ENCODE data around the gene PLEKHA8. TPM values are rescaled to one million over a fixed set of nuclear protein-coding genes. Genes with fewer than 3 reads are reported as not detected.

Gene PLEKHA8
- total and polyA plus RNA-seq, 3 experiments from 2014 or later, result 3.7 to 10.0 (median 9.0) TPM

GRCh38 chr7:30026229-30027064 lies 1.8 kb upstream of the PLEKHA8 start, which contains the start of gene FKBP14:
FKBP14 (minus strand) TSS chr7:30026702; CDS start chr7:30026508, 194 bp downstream.
- Mint-ChIP-seq H3K36me3 (peaks cover 0 to 22% (median 0%) of the 10 kb centered on the region in 3 donors), H3K9me3 (no peaks in the 10 kb centered on the region), H3K4me1 (peaks cover 31 to 44% (median 42%) of the 10 kb centered on the region in 3 donors), H3K27ac (peak within 1 kb of the TSS; percentile 78 to 97 (median 92)), H3K4me3 (peak within 1 kb of the TSS in 3 of 7 donors; percentile 95 to 99 (median 96)), H3K27me3 (no peaks in the 10 kb centered on the region)
- H3K4me3 ChIP-seq (ENCODE audit: low read length), result peak within 1 kb of the TSS; percentile 92
- DNase-seq, result peak; percentile 84 to 94 (median 89)
- no peaks in the 10 kb centered on the region for H3K36me3 ChIP-seq (ENCODE audit: insufficient read depth, low read length)
- no peaks in the 10 kb centered on the region for H3K27me3 ChIP-seq (ENCODE audit: insufficient read depth, low read length, poor library complexity, severe bottlenecking)
- peak within 1 kb of the TSS; percentile 72 for H3K27ac ChIP-seq (ENCODE audit: low read depth, low read length)
- H3K4me1 ChIP-seq (ENCODE audit: insufficient read depth, low read length), result peaks cover 25% of the 10 kb centered on the region
- no peaks in the 10 kb centered on the region for H3K9me3 ChIP-seq (ENCODE audit: low read length)
- ChIA-PET POLR2A (interaction anchor here (1.8 kb wide), 1 partner anchor 109 kb away, joined by 7 read pairs; the partner anchor contains the start of gene MTURN), CTCF (no interaction called here)

- no peaks in the 10 kb centered on the region for H3K9me3 ChIP-seq (ENCODE audit: low read length)
- ChIA-PET CTCF (interaction anchor here (1.8 kb wide), 1 partner anchor 35 kb away, joined by 7 read pairs; no protein-coding TSS in a partner anchor), POLR2A (interaction anchor here (1.8 kb wide), 1 partner anchor 108 kb away, joined by 7 read pairs; the partner anchor contains the start of gene MTURN)
- peaks cover 31 to 44% (median 42%) of the 10 kb centered on the region in 3 donors for H3K4me1 Mint-ChIP-seq
- peak overlapping the region; percentile 92 for H3K4me3 ChIP-seq (ENCODE audit: low read length)
- H3K36me3 Mint-ChIP-seq, result peaks cover 0 to 22% (median 0%) of the 10 kb centered on the region in 3 donors
- H3K27me3 ChIP-seq (ENCODE audit: insufficient read depth, low read length, poor library complexity, severe bottlenecking), result no peaks in the 10 kb centered on the region
- DNase-seq, result peak; percentile 1 to 62 (median 45)
- H3K4me3 Mint-ChIP-seq, result peak overlapping the region in 3 of 7 donors; percentile 95 to 99 (median 96)
- peaks cover 25% of the 10 kb centered on the region for H3K4me1 ChIP-seq (ENCODE audit: insufficient read depth, low read length)
- peak overlapping the region; percentile 72 for H3K27ac ChIP-seq (ENCODE audit: low read depth, low read length)
- no peaks in the 10 kb centered on the region for H3K27me3 Mint-ChIP-seq
- no peaks in the 10 kb centered on the region for H3K9me3 Mint-ChIP-seq
- peak overlapping the region; percentile 78 to 97 (median 92) for H3K27ac Mint-ChIP-seq
- H3K36me3 ChIP-seq (ENCODE audit: insufficient read depth, low read length), result no peaks in the 10 kb centered on the region
Measured at GRCh38 chr7:30027065-30027456, 1.2 kb upstream of the PLEKHA8 start.

GRCh38 chr7:30027740-30028215 lies 434 bp upstream of the PLEKHA8 start:
- Histone ChIP-seq H3K9me3 (ENCODE audit: low read length) (no peaks in the 10 kb centered on the region), H3K27ac (ENCODE audit: low read depth, low read length) (peak overlapping the region; percentile 72), H3K27me3 (ENCODE audit: insufficient read depth, low read length, poor library complexity, severe bottlenecking) (no peaks in the 10 kb centered on the region), H3K4me1 (ENCODE audit: insufficient read depth, low read length) (peaks cover 25% of the 10 kb centered on the region), H3K36me3 (ENCODE audit: insufficient read depth, low read length) (no peaks in the 10 kb centered on the region), H3K4me3 (ENCODE audit: low read length) (peak overlapping the region; percentile 92)
- Mint-ChIP-seq H3K9me3 (no peaks in the 10 kb centered on the region), H3K4me3 (peak overlapping the region in 3 of 7 donors; percentile 95 to 99 (median 96)), H3K27ac (peak overlapping the region; percentile 78 to 97 (median 92)), H3K36me3 (peaks cover 0 to 22% (median 0%) of the 10 kb centered on the region in 3 donors), H3K27me3 (no peaks in the 10 kb centered on the region), H3K4me1 (peaks cover 32 to 48% (median 47%) of the 10 kb centered on the region in 3 donors)
- no peak for DNase-seq
- ChIA-PET POLR2A (interaction anchor here (0.7 to 1.8 kb wide), 2 partner anchors 108 to 318 kb away, joined by 3 to 7 read pairs; partner anchors contain the start of gene MTURN), CTCF (interaction anchor here (1.8 kb wide), 1 partner anchor 34 kb away, joined by 7 read pairs; no protein-coding TSS in a partner anchor)

- no peaks in the 10 kb centered on the region for H3K27me3 Mint-ChIP-seq
- H3K9me3 ChIP-seq (ENCODE audit: low read length), result no peaks in the 10 kb centered on the region
- ChIA-PET CTCF (interaction anchor here (1.3 to 1.8 kb wide), 4 partner anchors 10 to 33 kb away, joined by 3 to 7 read pairs (median 4); no protein-coding TSS in a partner anchor), POLR2A (interaction anchor here (0.9 kb wide), 1 partner anchor 41 kb away, joined by 4 read pairs; no protein-coding TSS in a partner anchor)
- H3K36me3 Mint-ChIP-seq, result peaks cover 0 to 22% (median 2%) of the 10 kb centered on the region in 3 donors
- H3K4me3 Mint-ChIP-seq, result no peak overlapping the region
- H3K4me3 ChIP-seq (ENCODE audit: low read length), result peak overlapping the region; percentile 92
- H3K27ac ChIP-seq (ENCODE audit: low read depth, low read length), result peak overlapping the region; percentile 72
- no peaks in the 10 kb centered on the region for H3K9me3 Mint-ChIP-seq
- DNase-seq, result peak in 4 of 5 donors; percentile 23 to 53 (median 39)
- peaks cover 27 to 37% (median 37%) of the 10 kb centered on the region in 3 donors for H3K4me1 Mint-ChIP-seq
- H3K27ac Mint-ChIP-seq, result peak overlapping the region in 5 of 8 donors; percentile 83 to 92 (median 89)
- H3K27me3 ChIP-seq (ENCODE audit: insufficient read depth, low read length, poor library complexity, severe bottlenecking), result no peaks in the 10 kb centered on the region
- peaks cover 25% of the 10 kb centered on the region for H3K4me1 ChIP-seq (ENCODE audit: insufficient read depth, low read length)
- no peaks in the 10 kb centered on the region for H3K36me3 ChIP-seq (ENCODE audit: insufficient read depth, low read length)
Measured at GRCh38 chr7:30028749-30029635, 780 bp downstream of the PLEKHA8 start.

GRCh38 chr7:30029696-30030095 lies 1.5 kb downstream of the PLEKHA8 start:
- Mint-ChIP-seq H3K9me3 (no peaks in the 10 kb centered on the region), H3K27me3 (no peaks in the 10 kb centered on the region), H3K27ac (peak overlapping the region in 4 of 8 donors; percentile 83 to 92 (median 90)), H3K4me1 (peaks cover 25 to 34% (median 31%) of the 10 kb centered on the region in 3 donors), H3K36me3 (peaks cover 0 to 24% (median 2%) of the 10 kb centered on the region in 3 donors), H3K4me3 (no peak overlapping the region)
- peak in 1 of 5 donors; percentile 17 for DNase-seq
- peaks cover 25% of the 10 kb centered on the region for H3K4me1 ChIP-seq (ENCODE audit: insufficient read depth, low read length)
- peak overlapping the region; percentile 92 for H3K4me3 ChIP-seq (ENCODE audit: low read length)
- CTCF ChIA-PET, result interaction anchor here (1.1 to 1.7 kb wide), 4 partner anchors 9 to 32 kb away, joined by 3 to 4 read pairs (median 3); no protein-coding TSS in a partner anchor
- no peaks in the 10 kb centered on the region for H3K27me3 ChIP-seq (ENCODE audit: insufficient read depth, low read length, poor library complexity, severe bottlenecking)
- H3K27ac ChIP-seq (ENCODE audit: low read depth, low read length), result no peak overlapping the region
- H3K36me3 ChIP-seq (ENCODE audit: insufficient read depth, low read length), result no peaks in the 10 kb centered on the region
- POLR2A ChIA-PET, result interaction anchor here (0.9 kb wide), 1 partner anchor 42 kb away, joined by 4 read pairs; no protein-coding TSS in a partner anchor
- no peaks in the 10 kb centered on the region for H3K9me3 ChIP-seq (ENCODE audit: low read length)

- Histone ChIP-seq H3K27ac (ENCODE audit: low read depth, low read length) (no peak overlapping the region), H3K36me3 (ENCODE audit: insufficient read depth, low read length) (no peaks in the 10 kb centered on the region), H3K4me3 (ENCODE audit: low read length) (no peak overlapping the region), H3K9me3 (ENCODE audit: low read length) (no peaks in the 10 kb centered on the region), H3K27me3 (ENCODE audit: insufficient read depth, low read length, poor library complexity, severe bottlenecking) (no peaks in the 10 kb centered on the region), H3K4me1 (ENCODE audit: insufficient read depth, low read length) (peaks cover 12% of the 10 kb centered on the region)
- H3K27me3 Mint-ChIP-seq, result no peaks in the 10 kb centered on the region
- no peaks in the 10 kb centered on the region for H3K9me3 Mint-ChIP-seq
- peaks cover 7 to 13% (median 11%) of the 10 kb centered on the region in 3 donors for H3K4me1 Mint-ChIP-seq
- ChIA-PET CTCF (no interaction called here), POLR2A (interaction anchor here (0.7 kb wide), 1 partner anchor 8 kb away, joined by 4 read pairs; no protein-coding TSS in a partner anchor)
- H3K36me3 Mint-ChIP-seq, result peaks cover 0 to 11% (median 2%) of the 10 kb centered on the region in 3 donors
- DNase-seq, result no peak
- H3K4me3 Mint-ChIP-seq, result peak overlapping the region in 1 of 7 donors; percentile 51
- peak overlapping the region in 3 of 8 donors; percentile 5 to 66 (median 17) for H3K27ac Mint-ChIP-seq
Measured at GRCh38 chr7:30032310-30033125, 4.3 kb downstream of the PLEKHA8 start.

Data from CD8-positive, alpha-beta memory T cell (primary cell).